NCI-H146 treated with DMSO at 0.1 percent for 48 hours (cell line): ENCODE results near the gene DOCK9.

Experiments used
- DNase-seq: peaks from one replicate; lab custom pipeline; 2025; ENCODE audit not compliant: unreplicated experiment; lab: John Stamatoyannopoulos, UW

Gene DOCK9

DNA sequence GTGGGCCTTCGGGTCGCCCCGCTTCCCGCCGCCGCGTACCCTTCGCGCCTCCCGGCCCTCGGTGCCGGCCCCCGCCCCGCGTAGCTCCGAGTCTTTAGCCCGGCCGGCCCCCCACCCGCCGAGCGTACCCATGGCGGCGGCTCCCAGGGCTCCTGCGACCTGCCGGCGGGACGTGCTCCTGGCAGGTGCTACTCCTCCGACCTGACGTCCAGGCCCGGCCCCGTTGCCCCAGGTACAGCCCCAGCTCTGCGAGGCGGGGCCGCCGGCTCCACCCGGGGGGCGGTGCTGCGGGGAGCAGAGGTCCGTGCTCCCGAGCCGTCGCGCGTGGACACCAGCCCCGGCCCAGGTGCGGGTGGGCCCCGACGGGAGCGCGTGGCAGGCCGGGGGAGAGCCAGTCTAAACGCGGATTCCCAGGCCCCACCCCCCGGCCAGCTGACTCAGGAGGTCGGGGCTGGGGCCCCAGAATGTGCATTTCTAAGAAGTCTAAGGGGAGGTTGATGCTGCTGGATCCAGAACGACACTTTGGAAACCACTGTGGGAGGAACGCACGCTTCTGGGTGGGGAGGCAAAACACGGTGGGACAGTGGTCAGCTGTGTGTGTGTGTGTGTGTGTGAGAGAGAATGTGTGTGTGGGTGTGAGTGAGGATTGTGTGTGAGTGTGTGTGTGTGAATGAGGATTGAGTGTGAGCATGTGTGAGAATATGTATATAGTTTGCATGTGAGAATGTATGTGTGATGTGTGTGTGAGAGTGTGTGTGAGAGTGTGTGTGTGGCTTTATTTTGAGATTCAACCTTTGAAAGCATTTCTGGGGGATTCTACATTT, 225.2 kb downstream of the DOCK9 start, which contains the start of gene SLC15A1:
Gene SLC15A1 (minus strand): TSS at position 206 of the 824 bp plus-strand sequence. CDS start 74 bp downstream, at position 132.
- DNase-seq, result no peak

GRCh38 chr13:98751861-98752466, 225.9 kb downstream of the DOCK9 start:
- DNase-seq, result peak; percentile 30

DNA sequence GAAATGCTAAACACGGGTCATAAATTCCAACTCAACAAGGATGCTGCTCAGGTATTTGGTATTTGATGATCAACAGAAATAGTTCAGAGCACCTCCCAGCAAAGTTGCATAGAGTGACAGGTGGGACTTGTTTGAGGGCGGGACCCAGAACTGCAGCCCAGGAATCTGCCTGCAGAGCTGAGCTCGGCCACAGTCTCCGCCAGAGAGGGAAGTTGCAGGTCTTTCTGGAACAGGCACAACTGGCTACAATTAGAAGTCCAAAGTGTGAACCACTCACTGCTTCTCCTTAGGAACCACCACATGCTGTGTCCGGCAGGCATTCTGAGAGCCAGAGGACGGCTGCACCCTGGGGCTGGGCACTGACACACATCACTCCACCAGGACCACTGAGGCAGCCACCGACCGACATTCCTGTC, 226.5 kb downstream of the DOCK9 start:
- DNase-seq, result peak; percentile 6

- no peak for DNase-seq
Observed at GRCh38 chr13:98749501-98749900, 228.4 kb downstream of the DOCK9 start.

DNA sequence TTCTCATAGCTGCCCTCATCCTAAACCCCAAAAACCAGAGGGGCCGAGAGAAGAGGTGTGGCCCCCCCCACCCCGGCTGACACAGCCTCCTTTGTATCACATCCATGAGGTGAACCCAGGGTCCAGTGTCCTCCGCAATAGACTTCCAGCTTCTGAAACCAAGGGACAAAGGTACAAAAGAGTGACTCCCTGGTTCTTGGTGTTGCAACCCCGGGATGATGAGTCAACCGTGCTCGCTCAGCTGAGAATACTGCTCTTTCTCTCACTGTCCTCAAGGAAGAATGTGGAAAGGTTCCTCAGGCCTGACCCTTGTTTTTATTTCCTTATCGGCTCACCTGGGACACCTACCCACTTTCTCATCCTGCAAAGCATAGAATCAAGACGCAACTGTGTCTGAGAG, 230.9 kb downstream of the DOCK9 start:
- no peak for DNase-seq
